GM12892 (cell line): Measurements from ENCODE around the gene MUTYH.

Experiments used
- POLR2A ChIP-seq: IDR thresholded peaks from 2 replicates; pipeline ENCODE4 v1.6.1; 2011; ENCODE audit warnings: low read depth, low read length, control low read depth
- POLR2AphosphoS5 ChIP-seq: IDR thresholded peaks from 2 replicates; pipeline ENCODE4 v1.6.1; 2011; ENCODE audit warnings: low read depth, low read length, control low read depth
- TAF1 ChIP-seq: IDR thresholded peaks from 2 replicates; pipeline ENCODE4 v1.6.1; 2011; ENCODE audit warnings: low read depth, mild to moderate bottlenecking, control low read depth, low read length, borderline replicate concordance

DNA sequence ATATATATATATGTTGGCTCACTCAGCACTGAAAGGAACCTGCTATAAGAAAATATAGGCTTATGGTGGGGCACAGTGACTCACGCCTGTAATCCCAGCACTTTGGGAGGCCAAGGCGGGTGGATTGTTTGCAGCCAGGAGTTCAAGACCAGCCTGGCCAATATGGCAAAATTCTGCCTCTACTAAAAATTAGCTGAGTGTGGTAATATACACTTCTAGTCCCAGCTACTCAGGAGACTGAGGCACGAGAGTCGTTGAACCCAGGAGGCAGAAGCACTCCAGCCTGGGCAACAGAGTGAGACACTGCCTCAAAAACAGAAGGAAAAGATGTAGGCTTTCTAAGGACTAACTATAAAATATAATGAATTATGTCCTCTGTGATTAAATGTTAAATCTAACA is 14.6 kb upstream of the MUTYH start:
- TF ChIP-seq TAF1 (no peak), POLR2A (no peak), POLR2AphosphoS5 (no peak)
